Omental fat pad (tissue), 4 donors: ENCODE data around the gene FRMPD2. TPM values are rescaled to one million over a fixed set of nuclear protein-coding genes. Genes with fewer than 3 reads are reported as not detected.

Experiments
- ATAC-seq: fragments of 150-250 bp; one replicate; pipeline ENCODE4 v1.9.1; 2016; ENCODE audit warnings: mild to moderate bottlenecking, moderate library complexity; ENCODE audit not compliant: low FRiP score
- DNase-seq: peaks from one replicate; pipeline ENCODE4 v3.0.0-alpha.2; 2019; ENCODE audit warnings: low spot score
- total RNA-seq, 4 donors: library from RNA; depleted of rRNA; stranded (reverse); fragments of >200 nt; gene quantifications; one replicate each; pipeline ENCODE4 v1.1.0, GENCODE V29; 2016
- TF ChIP-seq, protein P1 (sequence below), 3 donors: fragments of 450-650 bp; IDR thresholded peaks; one replicate each; pipeline ENCODE4 v1.5.1; 2016 to 2017; ENCODE audit warnings: antibody characterized with exemption in 3 of 3, mild to moderate bottlenecking in 3 of 3, moderate library complexity in 2 of 3

Gene FRMPD2
- total RNA-seq, 4 donors from 2014 or later, result not detected

DNA sequence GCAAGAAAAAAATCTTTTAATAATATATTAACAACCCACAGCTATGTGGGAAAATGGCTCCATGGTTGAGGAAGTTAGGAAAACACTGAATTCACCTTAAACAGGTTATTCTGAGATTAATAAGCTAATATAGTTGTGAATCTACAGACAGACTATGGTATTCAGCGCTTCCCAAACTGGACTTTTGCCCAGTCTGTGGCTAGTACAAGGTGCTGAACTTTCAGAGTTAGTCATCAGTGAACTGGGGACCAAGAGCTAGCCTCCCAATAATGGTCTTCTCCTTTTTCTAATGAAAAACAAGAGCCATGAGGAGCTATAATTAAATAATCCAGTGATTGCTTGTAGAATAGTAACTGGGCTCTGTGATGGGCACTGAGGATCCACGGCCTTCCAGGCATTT, 65.3 kb downstream of the FRMPD2 start:
- DNase-seq (no peak), ATAC-seq (no peak)
- TF ChIP-seq, protein P1, sequence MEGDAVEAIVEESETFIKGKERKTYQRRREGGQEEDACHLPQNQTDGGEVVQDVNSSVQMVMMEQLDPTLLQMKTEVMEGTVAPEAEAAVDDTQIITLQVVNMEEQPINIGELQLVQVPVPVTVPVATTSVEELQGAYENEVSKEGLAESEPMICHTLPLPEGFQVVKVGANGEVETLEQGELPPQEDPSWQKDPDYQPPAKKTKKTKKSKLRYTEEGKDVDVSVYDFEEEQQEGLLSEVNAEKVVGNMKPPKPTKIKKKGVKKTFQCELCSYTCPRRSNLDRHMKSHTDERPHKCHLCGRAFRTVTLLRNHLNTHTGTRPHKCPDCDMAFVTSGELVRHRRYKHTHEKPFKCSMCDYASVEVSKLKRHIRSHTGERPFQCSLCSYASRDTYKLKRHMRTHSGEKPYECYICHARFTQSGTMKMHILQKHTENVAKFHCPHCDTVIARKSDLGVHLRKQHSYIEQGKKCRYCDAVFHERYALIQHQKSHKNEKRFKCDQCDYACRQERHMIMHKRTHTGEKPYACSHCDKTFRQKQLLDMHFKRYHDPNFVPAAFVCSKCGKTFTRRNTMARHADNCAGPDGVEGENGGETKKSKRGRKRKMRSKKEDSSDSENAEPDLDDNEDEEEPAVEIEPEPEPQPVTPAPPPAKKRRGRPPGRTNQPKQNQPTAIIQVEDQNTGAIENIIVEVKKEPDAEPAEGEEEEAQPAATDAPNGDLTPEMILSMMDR (IDR thresholded peaks at IDR 0.05), result no peak

DNA sequence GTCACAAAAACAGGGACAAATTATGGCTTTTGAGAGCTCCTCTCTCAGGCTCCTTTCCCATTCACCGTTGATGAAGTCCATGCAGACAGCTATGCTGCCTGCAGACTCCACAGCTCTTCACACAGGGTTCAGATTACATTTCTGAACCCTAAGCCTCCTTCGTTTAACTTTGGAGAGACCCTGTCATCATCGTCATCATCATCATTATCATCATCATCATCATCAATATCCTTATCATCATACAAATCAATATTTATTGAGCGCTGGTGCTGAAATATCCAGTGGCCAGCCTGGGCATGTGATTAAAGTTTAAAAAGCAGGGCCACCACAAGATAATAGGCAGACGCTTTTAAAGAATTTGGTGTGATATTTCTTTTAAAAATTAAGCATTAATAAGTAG, 66.6 kb downstream of the FRMPD2 start:
- DNase-seq (no peak), ATAC-seq (no peak)
- TF ChIP-seq, protein P1 (IDR thresholded peaks at IDR 0.05), result no peak

GRCh38 chr10:48206482-48207250, 67.8 kb downstream of the FRMPD2 start:
- ATAC-seq, result no peak
- TF ChIP-seq, protein P1 (IDR thresholded peaks at IDR 0.05), result no peak
- DNase-seq, result no peak

GRCh38 chr10:48205918-48206317, 68.6 kb downstream of the FRMPD2 start:
- TF ChIP-seq, protein P1 (IDR thresholded peaks at IDR 0.05), result no peak
- ATAC-seq, result no peak
- no peak for DNase-seq

GRCh38 chr10:48199580-48200377, 74.7 kb downstream of the FRMPD2 start:
- TF ChIP-seq, protein P1 (IDR thresholded peaks at IDR 0.05), result no peak
- ATAC-seq, result no peak
- DNase-seq, result no peak

DNA sequence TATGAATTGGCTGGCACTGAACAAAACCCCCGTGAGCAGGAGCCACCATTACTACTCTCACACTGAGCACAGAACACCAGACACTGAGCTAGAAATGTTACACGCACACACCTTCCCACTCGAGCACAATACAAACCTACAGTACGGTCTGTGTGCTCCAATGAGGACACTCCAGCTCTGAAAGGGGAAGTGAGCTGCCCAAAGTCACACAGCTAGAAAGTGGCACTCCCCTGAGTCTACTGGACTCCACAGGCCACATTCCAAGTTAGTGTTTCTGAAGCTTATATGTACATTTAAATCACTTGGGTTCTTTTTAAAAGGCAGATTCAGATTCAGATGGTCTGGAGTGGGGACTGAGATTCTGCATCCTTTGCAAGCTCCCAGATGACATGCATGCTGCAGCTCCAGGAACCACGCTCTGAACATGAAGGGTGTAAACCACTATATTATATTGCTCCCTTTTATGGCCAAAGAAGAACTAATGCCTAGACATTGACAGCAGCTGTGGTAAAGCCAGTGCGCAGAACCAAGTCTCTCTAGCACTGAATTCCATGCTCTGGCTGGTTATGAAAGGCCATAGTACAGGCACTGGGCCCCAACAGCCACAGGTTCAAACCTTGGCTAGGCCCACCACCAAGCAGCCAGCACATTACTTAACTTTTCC, 77.1 kb downstream of the FRMPD2 start:
- ATAC-seq (no peak), DNase-seq (no peak)
- TF ChIP-seq, protein P1 (IDR thresholded peaks at IDR 0.05), result no peak
